NCI-H524 (cell line): ENCODE results near the gene ARL6IP5.
A peak's percentile ranks its signal among the peaks of the same experiment; 100 is the strongest.

Experiments
- DNase-seq, 2 experiments: peaks; one replicate each; lab custom pipeline; 2025; lab: John Stamatoyannopoulos, UW

Gene ARL6IP5

GRCh38 chr3:69085833-69086722 is 1.3 kb downstream of the ARL6IP5 start:
- DNase-seq: peak; percentile 78 to 88

- DNase-seq: no peak
Measured at GRCh38 chr3:69087030-69087791, 2.5 kb downstream of the ARL6IP5 start.

- DNase-seq: no peak
Measured at GRCh38 chr3:69088063-69088462, 3.3 kb downstream of the ARL6IP5 start.

GRCh38 chr3:69090021-69090420 is 5.3 kb downstream of the ARL6IP5 start:
- no peak for DNase-seq

GRCh38 chr3:69091389-69092029 is 6.8 kb downstream of the ARL6IP5 start:
- no peak for DNase-seq

- DNase-seq: no peak
Measured at GRCh38 chr3:69092030-69092516, 7.3 kb downstream of the ARL6IP5 start.

GRCh38 chr3:69094467-69095205 is 9.9 kb downstream of the ARL6IP5 start:
- DNase-seq: no peak

- no peak for DNase-seq
Measured at GRCh38 chr3:69095636-69096035, 10.9 kb downstream of the ARL6IP5 start.

GRCh38 chr3:69096299-69096698 is 11.6 kb downstream of the ARL6IP5 start:
- DNase-seq: no peak

- no peak for DNase-seq
Measured at GRCh38 chr3:69097407-69098086, 12.8 kb downstream of the ARL6IP5 start.

- no peak for DNase-seq
Measured at GRCh38 chr3:69099576-69099975, 14.8 kb downstream of the ARL6IP5 start.

- DNase-seq: no peak
Measured at GRCh38 chr3:69102384-69102783, 17.6 kb downstream of the ARL6IP5 start.

GRCh38 chr3:69103123-69103522 is 18.4 kb downstream of the ARL6IP5 start:
- no peak for DNase-seq

- no peak for DNase-seq
Measured at GRCh38 chr3:69104586-69104985, 19.8 kb downstream of the ARL6IP5 start.

GRCh38 chr3:69105320-69105719 is 20.6 kb downstream of the ARL6IP5 start:
- DNase-seq: no peak

- peak; percentile 36 to 77 for DNase-seq
Measured at GRCh38 chr3:69107841-69108240, 23.1 kb downstream of the ARL6IP5 start.

GRCh38 chr3:69108811-69109210 is 24.1 kb downstream of the ARL6IP5 start:
- DNase-seq: no peak

GRCh38 chr3:69110941-69111546 is 26.3 kb downstream of the ARL6IP5 start:
- DNase-seq: no peak

- no peak for DNase-seq
Measured at GRCh38 chr3:69113536-69113935, 28.8 kb downstream of the ARL6IP5 start.

- no peak for DNase-seq
Measured at GRCh38 chr3:69115731-69116130, 31.0 kb downstream of the ARL6IP5 start.

- no peak for DNase-seq
Measured at GRCh38 chr3:69116162-69116561, 31.4 kb downstream of the ARL6IP5 start.
